ELR (cell line): ENCODE measurements around the gene FDPS.
"Not testable (repeated sequence)": the region's sequence is repeated elsewhere in the genome, so short reads cannot be mapped to it uniquely, and the experiment has no call there.

Experiments used
- DNase-seq: peaks from one replicate; pipeline ENCODE4 v3.0.0-alpha.2; 2015; ENCODE audit warnings: low read depth

FDPS gene

GRCh38 chr1:155320252-155320651 is 11.6 kb downstream of the FDPS start:
- no peak for DNase-seq

DNA sequence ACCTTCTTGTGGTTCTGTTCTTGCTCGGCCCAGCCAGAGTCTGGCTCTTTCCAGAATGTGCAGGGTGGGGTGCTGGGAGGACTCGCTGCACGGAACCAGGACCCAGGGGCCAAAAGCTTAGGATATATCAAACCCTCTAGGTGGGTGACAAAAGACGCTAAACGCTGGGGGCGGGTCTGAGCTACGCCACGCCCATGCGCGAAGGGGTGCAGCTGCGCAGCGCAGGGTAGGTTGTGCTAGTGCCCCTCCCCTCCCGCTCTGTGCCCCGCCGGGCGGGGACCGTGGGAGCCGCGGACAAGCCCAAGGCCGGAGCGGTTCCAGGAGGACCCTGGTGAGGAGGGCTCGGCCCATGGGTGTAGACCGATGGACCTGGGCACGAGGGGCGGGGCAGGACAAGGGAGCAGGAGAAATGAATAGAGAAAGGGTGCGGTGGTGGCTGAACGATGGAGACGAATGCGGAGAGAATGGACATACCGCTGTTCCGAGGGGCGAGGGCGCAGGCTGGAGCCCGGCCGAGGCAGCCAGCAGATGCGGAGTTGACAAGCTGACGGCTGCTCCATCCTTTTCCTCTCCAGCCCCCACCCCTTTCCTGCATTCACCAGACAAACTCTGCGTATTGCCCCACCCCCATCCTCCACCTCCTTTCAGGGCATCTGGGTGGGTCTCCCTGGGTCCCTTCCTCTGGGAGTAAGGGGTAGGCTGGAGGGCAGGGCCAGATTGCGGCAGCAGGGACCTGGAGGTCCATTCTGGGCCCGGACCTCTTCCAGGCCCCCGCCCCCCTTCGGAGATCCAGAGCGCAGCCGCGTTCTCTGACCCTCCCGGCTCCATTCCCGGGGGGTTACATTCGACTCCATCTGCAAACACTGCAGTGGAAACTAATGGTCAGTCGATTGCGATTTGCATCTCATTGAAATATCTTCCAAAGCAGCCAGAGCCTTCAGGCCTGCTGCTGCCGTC is 12.3 kb downstream of the FDPS start, which contains the start of gene RUSC1:
RUSC1 (plus strand) TSS at position 234 of the 957 bp plus-strand sequence. CDS start 880 bp downstream, outside the sequence.
- peak; percentile 55 for DNase-seq

DNA sequence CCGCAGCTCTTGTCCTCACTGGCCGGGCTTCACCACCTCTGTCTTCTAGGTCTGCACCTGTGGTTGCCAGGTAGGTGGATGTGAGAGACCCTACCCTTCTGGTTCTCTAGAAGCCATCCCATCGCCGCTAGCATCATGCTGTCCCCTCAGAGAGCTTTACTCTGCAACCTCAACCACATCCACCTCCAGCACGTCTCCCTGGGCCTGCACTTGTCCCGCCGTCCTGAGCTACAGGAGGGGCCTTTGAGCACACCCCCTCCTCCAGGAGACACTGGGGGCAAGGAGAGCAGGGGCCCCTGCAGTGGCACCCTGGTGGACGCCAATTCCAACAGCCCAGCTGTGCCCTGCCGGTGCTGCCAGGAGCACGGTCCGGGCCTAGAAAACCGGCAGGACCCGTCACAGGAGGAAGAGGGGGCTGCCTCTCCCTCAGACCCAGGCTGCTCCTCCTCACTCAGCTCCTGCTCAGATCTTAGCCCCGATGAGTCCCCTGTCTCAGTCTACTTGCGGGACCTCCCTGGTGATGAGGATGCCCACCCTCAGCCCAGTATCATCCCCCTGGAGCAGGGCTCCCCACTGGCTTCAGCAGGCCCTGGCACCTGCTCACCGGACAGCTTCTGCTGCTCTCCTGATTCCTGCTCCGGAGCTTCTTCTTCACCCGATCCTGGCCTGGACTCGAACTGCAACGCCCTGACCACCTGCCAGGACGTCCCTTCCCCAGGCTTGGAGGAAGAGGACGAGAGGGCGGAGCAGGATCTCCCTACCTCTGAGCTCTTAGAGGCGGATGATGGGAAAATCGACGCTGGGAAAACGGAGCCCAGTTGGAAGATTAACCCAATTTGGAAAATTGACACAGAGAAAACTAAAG is 13.2 kb downstream of the FDPS start:
- peak; percentile 16 for DNase-seq

GRCh38 chr1:155322571-155322952 is 13.9 kb downstream of the FDPS start:
- peak; percentile 63 for DNase-seq

DNA sequence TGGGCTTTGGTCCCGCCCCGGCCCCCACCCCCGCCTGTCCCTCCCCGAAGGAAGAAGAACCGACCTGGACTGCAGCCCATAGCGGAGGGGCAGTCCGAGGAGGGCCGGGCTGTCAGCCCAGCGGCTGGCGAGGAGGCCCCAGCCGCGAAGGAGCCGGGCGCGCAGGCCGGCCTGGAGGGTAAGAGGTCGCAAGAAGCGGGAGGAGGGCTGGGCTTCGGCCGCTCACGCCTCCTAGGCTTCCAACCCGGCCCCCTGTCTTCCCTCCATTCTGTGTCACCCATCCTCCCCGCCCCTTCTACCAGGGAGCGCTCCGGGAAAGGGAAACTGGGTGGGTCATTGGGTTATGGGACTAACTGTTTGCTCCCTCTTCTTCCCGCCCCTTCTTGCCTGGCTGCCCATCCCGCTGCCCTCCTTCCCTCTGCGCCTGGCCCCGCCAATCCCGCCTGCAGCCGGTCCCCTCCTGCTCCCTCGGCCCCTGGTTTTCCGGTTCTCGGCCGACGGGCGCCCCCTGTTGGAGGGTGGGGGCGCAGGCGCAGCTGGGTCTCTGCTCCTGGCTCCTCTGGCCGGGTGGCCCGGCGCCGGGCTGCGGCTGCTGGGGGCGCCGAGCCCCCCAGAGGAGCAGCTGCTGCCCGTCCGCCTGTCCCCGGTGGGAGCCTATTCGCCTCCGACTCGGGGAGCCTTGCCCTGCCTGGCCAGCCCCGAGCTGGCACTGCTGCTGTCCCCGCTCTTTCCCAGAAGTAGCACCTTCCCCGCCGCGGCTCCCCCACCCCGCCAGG is 14.5 kb downstream of the FDPS start:
- DNase-seq, result peak; percentile 98

- DNase-seq, result peak; percentile 92
Measured at GRCh38 chr1:155323729-155324036, 15.0 kb downstream of the FDPS start.

GRCh38 chr1:155324037-155324716 is 15.5 kb downstream of the FDPS start:
- DNase-seq, result peak; percentile 98

DNA sequence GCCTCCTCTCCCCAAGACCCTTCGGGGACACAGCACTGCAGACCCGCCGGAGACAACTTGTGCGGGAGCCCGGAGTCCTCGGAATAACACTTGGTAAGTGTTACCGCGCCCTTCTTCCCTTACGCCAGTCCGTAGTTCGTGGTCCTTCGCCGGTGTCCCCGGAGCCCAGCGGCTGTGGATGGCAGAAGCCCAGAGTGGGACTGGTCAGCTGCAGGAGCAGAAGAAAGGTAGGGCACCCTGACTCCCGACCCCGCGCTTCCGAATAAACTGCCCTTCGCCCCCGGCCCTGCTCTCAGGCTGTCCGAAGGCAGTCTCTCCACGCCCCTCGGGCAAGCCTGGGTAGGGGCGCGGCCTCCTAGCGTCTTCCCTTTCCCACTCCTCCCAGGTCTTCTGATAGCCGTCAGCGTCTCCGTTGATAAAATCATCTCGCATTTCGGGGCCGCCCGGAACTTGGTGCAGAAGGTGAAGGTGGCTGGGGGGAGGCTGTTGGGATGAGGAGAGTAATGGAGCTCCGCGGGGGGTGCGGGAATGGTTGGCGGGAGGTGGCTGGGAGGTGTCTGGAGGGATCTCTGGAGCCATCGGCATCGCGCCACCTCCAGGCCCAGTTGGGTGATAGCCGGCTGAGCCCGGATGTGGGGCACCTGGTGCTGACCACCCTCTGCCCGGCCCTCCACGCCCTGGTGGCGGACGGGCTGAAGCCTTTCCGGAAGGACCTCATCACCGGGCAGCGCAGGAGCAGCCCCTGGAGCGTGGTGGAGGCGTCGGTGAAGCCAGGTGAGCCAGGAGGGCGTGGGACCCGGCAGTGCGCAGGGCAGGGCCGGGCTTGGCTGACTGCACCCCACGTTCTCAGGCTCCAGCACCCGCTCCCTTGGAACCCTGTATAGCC is 16.3 kb downstream of the FDPS start:
- DNase-seq, result peak; percentile 78

GRCh38 chr1:155325603-155325893 is 16.9 kb downstream of the FDPS start:
- no peak for DNase-seq

DNA sequence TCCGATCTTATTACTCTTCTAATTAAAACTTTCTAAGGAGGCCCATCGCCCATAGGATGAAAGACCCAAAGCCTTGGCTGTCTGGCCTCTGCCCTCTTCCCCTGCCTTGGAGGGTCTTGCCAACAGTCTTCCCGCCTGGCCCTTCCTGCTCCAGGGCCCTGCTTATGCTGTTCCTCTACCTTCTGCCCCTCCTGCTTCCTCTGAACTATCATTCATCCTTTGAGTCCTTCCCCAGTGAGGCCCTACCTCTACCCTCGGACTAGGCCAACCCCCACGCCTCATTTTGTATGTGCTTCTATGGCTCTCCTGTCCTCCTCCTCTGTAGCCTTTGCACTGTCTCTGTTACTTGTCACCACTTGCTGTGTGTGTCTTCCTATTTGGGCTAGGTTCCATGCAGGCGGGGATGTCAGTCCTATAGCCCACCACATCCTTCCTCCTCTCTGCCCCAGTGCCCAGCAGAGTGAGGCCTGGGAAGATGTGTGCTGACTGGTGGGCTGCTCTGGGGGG is 17.4 kb downstream of the FDPS start:
- DNase-seq, result no peak

GRCh38 chr1:155326631-155327037 is 18.0 kb downstream of the FDPS start:
- no peak for DNase-seq

DNA sequence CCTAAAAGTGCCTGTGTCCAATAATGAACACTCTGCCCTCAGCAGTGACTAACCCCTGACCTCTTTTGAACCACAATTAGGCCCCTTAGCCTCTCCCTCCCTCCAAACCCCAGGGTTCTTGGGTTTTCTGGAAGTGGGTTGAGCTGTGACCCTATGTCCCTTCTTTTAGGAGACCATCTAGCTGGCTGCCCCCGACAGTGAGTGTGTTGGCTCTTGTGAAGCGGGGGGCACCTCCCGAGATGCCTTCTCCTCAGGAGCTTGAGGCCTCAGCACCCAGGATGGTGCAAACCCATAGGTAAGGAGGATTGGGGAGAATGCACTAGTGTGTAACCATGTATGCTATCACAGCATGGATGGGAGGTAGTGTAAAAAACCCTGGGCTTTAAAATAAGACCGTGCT is 19.3 kb downstream of the FDPS start:
- DNase-seq, result no peak

GRCh38 chr1:155328856-155329255 is 20.2 kb downstream of the FDPS start:
- DNase-seq, result not testable (repeated sequence)

DNA sequence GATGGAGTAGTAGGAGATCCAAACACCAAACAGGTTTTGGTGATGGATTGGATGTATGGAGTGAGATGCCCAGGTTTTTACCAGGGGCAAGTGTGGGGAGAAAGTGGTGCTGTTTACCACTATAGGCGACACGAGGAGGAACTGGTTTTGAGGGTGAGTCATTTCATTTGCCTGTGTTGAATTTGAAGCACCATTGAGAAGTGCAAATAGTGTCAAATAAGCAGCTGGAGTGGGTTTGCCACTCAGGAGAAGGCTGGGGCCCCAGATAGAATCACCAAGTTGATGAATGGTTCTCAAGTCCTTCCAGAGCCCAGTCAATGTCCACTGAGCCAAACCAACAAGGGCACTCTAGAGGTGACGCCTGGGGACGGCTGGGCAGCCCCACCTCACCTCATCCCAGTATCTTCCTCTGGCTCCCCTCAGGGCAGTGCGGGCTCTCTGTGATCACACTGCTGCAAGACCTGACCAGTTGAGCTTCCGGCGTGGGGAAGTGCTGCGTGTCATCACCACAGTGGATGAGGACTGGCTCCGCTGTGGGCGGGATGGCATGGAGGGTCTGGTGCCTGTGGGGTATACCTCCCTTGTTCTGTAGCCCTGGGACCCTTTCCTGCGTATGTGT is 21.4 kb downstream of the FDPS start:
- DNase-seq, result no peak

DNA sequence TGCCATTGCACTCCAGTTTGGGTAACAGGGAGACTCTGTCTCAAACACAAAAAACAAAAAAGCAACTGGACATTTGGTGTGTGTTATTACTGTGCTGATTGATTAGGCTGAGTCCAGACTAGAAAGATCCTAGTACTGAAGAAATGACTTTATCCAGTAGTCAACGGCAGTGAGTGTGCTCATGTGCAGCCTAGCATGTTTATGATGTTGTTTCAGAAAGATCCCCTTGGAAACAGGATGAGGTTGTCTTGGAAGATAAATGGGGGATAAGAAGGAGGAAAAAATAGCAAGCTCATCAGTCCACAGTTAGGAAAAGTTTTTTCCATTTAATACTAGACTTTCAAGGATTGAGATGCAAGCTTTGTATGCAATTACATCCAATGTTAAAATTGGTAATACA is 26.3 kb downstream of the FDPS start:
- DNase-seq, result no peak

GRCh38 chr1:155339515-155340097 is 30.9 kb downstream of the FDPS start:
- no peak for DNase-seq

GRCh38 chr1:155342842-155343241 is 34.2 kb downstream of the FDPS start:
- no peak for DNase-seq

DNA sequence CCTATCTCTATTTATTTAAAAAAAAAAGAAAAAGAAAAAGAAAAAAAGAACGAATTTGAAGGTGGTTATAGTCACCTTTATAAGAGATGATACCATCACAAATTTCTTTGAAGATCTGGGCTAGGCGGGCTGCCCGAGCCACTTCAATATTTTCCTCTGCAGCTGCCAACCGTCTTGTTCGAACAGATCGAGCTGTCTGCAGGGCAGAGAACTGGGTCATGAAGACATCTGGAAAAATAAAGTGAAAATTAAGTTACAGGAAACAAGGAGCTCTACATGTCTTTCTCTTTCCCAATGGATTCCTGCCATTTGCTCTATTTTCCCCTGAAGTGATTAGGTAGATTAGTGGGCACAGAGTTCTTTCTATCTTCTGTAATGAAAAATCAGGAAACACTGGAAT is 44.0 kb downstream of the FDPS start:
- no peak for DNase-seq

GRCh38 chr1:155360051-155360450 is 51.4 kb downstream of the FDPS start:
- DNase-seq, result no peak
